HUES64 (cell line): ENCODE data around the gene FOXR1.

Experiments
- H3K27ac ChIP-seq: 2 replicates; pipeline ENCODE4 v1.7.0; 2013; ENCODE audit warnings: low read depth, low read length, inconsistent platforms
- H3K27me3 ChIP-seq: 2 replicates; pipeline ENCODE4 v1.6.1; 2013; ENCODE audit warnings: mild to moderate bottlenecking, low read length; ENCODE audit not compliant: insufficient read depth
- H3K36me3 ChIP-seq: 2 replicates; pipeline ENCODE4 v1.6.1; 2013; ENCODE audit warnings: mild to moderate bottlenecking, low read length; ENCODE audit not compliant: insufficient read depth
- H3K4me1 ChIP-seq: 2 replicates; pipeline ENCODE4 v1.6.1; 2013; ENCODE audit warnings: mild to moderate bottlenecking, low read length, moderate library complexity; ENCODE audit not compliant: insufficient read depth
- H3K4me3 ChIP-seq: 2 replicates; pipeline ENCODE4 v1.5.1; 2013; ENCODE audit warnings: mild to moderate bottlenecking, low read length, moderate library complexity
- H3K9ac ChIP-seq: 2 replicates; pipeline ENCODE4 v1.6.1; 2013; ENCODE audit warnings: mild to moderate bottlenecking, low read depth, low read length
- H3K9me3 ChIP-seq: 2 replicates; pipeline ENCODE4 v1.6.1; 2013; ENCODE audit warnings: low read depth, low read length; ENCODE audit not compliant: insufficient read depth
- WGBS: fragments of 150-250, 120-280 bp; methylation state at CpG from one replicate; pipeline ENCODE4 v1.1.7; 2013; ENCODE audit warnings: missing lambda C conversion rate; 5-methylcytosine and 5-hydroxymethylcytosine counted together

Gene FOXR1

DNA sequence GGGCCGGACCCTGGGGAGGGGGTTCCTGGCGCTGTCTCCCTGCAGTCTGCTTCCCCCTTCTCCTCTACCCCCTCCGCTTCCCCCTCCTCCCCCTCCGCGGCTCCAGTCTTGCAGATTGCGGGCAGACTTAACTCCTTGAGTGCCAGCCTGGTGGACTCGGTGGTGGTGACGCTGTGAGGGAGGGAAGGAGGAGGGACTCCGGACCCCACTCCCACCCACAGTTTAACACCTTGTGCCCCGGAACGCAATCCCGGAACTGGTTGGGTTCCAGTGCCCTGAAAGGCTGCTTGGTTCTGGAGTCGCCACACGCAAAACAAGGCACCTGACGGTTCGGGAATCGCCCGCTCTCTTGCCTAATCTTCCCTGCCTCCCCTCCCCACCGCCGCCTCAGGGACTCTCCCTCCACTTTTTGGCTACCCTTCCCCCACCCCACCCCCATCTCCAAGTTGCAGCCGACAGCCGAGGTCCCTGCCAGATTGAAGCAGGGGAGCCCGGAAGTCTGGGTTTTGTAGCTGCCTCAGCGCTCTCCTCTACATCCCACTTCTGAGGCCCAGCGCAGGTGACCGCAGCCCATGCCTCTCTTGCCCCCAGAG, 42.0 kb upstream of the FOXR1 start:
- Histone ChIP-seq H3K4me1 (peaks cover 17% of the 10 kb centered on the region), H3K27ac (peak overlapping the region; percentile 87), H3K9ac (peak overlapping the region; percentile 63), H3K27me3 (peaks cover 7% of the 10 kb centered on the region), H3K4me3 (peak overlapping the region; percentile 87), H3K9me3 (no peaks in the 10 kb centered on the region), H3K36me3 (no peaks in the 10 kb centered on the region)
- WGBS = 0% methylated on average over 15 of the region's 26 CpGs

DNA sequence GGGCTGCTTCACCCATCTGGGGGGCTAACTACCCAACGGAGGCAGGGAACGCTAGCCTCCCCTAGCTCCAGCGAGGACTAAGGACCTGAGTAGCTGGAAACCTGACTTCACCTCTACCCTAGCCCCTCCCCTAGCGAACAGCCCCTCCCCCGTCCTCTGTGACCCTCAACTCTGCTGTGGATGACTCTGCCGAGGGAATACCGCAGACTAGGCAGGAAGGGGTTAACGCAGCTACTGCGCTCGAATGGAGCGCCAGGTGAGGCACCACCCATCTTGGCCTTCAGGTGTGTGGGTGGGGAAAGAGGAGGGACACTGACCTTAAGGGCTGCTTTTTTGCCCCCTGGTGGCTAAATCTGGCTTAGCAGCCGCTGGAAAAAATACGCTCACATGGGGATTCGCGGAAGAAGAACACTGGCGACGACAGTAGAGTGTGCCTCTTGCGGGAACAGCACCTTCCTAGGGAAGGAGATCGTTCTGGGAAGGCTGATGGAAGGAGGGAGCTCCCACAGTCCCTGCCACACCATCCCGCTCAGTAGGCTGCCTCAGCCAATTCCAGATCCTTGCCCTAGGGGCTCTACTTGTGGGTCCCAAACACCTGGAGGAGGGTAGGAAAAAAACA, 41.4 kb upstream of the FOXR1 start:
- H3K9ac ChIP-seq = peak overlapping the region; percentile 63
- WGBS = 1% methylated on average over 19 of the region's 20 CpGs
- H3K36me3 ChIP-seq = no peaks in the 10 kb centered on the region
- H3K9me3 ChIP-seq = no peaks in the 10 kb centered on the region
- H3K27ac ChIP-seq = peak overlapping the region; percentile 87
- peak overlapping the region; percentile 87 for H3K4me3 ChIP-seq
- peaks cover 7% of the 10 kb centered on the region for H3K27me3 ChIP-seq
- H3K4me1 ChIP-seq = peaks cover 17% of the 10 kb centered on the region

DNA sequence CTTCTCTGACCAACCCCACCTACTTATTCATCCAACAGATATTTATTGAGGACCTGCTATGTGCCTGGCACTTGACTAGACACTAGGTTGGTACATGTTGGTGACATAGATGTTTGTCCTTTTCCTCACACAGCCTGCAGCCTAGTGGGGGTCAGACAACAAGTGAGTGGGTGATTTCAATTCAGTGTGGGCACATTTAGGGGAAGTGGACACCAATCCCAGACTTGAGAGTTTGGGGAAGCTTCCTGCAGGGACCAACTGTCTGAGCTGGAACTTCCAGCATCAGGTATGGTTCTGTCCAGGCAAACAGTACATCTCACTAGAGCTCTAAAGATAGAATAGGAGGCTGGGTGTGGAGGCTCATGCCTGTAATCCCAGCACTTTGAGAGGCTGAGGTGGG, 40.0 kb upstream of the FOXR1 start:
- Histone ChIP-seq H3K27ac (no peak overlapping the region), H3K4me1 (peaks cover 14% of the 10 kb centered on the region), H3K4me3 (no peak overlapping the region), H3K36me3 (no peaks in the 10 kb centered on the region), H3K9ac (no peak overlapping the region), H3K9me3 (no peaks in the 10 kb centered on the region), H3K27me3 (peaks cover 7% of the 10 kb centered on the region)

DNA sequence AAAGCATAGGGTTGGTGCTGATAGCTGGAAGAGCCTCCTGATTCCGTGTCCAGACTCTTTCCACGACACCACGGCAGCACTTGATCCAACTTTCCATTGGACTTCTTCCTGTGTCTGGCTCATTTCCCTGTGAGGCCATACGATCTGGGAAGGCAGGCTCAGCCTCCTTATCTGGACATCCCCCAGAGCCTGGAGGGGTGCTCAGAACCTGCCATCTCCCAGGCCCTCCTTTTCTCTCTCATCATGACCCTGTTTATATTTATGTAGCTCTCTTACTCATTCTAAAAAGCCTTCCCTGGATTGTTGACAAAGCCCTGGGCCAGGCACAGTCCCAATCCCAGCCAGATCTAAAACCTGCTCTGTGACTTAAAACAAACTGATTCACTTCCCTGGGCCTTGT, 38.1 kb upstream of the FOXR1 start:
- Histone ChIP-seq H3K9ac (no peak overlapping the region), H3K9me3 (no peaks in the 10 kb centered on the region), H3K4me3 (no peak overlapping the region), H3K4me1 (peaks cover 8% of the 10 kb centered on the region), H3K36me3 (no peaks in the 10 kb centered on the region), H3K27ac (no peak overlapping the region), H3K27me3 (peaks cover 7% of the 10 kb centered on the region)
- WGBS = 86% methylated on average over 4 of the region's 4 CpGs

DNA sequence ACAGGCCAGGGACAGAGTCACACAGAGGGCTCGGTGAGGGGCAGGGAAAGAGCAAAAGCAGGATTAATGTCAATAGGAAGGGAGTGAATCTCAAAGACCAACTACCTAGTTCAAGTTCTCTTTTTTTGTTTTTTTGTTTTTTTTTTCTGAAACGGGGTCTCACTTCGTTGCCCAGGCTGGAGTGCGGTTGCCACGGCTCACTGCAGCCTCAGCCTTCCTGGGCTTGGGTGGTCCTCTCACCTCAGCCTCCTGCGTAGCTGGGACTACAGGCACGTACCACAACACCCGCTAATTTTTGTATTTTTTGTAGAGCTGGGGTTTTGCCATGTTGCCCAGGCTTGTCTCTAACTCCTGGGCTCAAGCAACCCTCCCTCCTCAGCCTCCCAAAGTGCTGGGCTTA, 36.2 kb upstream of the FOXR1 start:
- H3K9ac ChIP-seq = no peak overlapping the region
- 96% methylated on average over 8 of the region's 8 CpGs for WGBS
- no peaks in the 10 kb centered on the region for H3K9me3 ChIP-seq
- peaks cover 7% of the 10 kb centered on the region for H3K4me1 ChIP-seq
- H3K4me3 ChIP-seq = no peak overlapping the region
- H3K36me3 ChIP-seq = no peaks in the 10 kb centered on the region
- peaks cover 7% of the 10 kb centered on the region for H3K27me3 ChIP-seq
- no peak overlapping the region for H3K27ac ChIP-seq

DNA sequence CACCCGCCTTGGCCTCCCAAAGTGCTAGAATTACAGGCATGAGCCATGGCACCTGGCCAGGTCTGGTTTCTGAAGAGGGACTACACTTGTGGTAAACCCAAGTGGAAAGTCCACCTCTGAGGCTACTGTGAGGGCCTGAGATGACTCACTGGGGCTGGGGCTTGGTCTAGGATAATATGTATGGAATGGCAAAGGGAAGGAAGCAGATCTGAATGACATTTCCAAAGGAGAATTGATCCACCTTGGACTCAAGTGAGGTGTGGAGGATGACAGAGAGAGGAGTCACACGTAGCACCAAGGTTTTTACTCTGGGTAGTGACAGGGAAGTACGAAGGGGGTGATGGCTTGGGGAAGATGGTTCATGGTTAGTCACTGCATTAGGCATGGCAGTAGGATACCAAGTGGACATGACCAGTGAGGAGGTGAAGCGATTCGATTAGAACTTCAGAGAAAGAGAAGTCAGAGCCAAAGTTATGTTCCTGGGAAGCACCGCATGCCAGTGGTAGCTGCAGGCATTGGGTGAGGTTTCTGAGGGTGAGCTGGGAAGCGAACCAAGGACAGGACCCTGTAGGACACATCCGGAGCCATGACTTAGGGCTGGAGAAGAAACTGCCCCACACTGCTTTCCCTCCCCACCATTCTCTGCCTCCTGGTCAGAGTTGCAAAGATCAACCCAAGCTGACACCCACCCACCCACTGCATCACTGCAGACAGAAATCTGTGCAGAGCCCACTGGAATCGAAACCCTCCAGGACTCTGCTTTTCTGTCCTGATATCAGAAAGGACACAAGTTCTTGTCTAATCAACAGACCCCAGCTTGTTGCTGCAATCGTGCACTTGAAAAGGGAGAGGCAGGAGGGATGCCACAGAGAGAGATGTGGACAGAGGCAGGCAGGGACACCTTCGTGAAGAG, 32.8 kb upstream of the FOXR1 start:
- H3K36me3 ChIP-seq = no peaks in the 10 kb centered on the region
- no peak overlapping the region for H3K27ac ChIP-seq
- WGBS = 83% methylated on average over 11 of the region's 11 CpGs
- H3K9ac ChIP-seq = no peak overlapping the region
- no peaks in the 10 kb centered on the region for H3K9me3 ChIP-seq
- H3K27me3 ChIP-seq = no peaks in the 10 kb centered on the region; the same call in 1 of the 2 replicates
- no peak overlapping the region for H3K4me3 ChIP-seq
- H3K4me1 ChIP-seq = no peaks in the 10 kb centered on the region

DNA sequence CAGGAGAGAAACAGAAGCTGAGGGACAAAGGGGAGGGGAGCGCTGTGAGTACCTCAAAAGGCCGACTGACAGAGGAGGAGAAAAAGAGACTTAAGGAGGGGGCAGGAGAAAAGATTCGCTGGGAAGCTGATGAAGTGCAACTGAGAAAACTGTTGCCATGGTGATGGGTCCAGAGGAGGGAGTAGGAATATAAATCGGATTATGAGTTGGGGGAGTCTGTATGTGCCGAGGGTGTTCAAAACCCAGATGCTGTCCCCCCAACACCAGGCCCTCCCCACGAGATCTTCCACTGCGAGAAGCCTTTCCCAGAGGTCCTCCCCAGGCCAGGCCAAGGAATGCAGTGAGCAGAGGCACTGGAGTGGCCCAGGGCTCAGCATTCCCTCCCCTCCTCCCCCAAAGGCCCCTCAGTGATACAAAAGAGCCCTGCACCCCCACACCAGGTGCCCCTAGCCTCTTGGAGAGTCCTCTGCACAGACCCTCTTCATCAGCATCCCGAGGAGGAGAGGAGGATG, 32.1 kb upstream of the FOXR1 start:
- no peaks in the 10 kb centered on the region for H3K4me1 ChIP-seq
- no peaks in the 10 kb centered on the region; the same call in 1 of the 2 replicates for H3K27me3 ChIP-seq
- WGBS = 66% methylated on average over 8 of the region's 8 CpGs
- H3K9ac ChIP-seq = no peak overlapping the region
- H3K36me3 ChIP-seq = no peaks in the 10 kb centered on the region
- no peaks in the 10 kb centered on the region for H3K9me3 ChIP-seq
- no peak overlapping the region for H3K4me3 ChIP-seq
- no peak overlapping the region for H3K27ac ChIP-seq

DNA sequence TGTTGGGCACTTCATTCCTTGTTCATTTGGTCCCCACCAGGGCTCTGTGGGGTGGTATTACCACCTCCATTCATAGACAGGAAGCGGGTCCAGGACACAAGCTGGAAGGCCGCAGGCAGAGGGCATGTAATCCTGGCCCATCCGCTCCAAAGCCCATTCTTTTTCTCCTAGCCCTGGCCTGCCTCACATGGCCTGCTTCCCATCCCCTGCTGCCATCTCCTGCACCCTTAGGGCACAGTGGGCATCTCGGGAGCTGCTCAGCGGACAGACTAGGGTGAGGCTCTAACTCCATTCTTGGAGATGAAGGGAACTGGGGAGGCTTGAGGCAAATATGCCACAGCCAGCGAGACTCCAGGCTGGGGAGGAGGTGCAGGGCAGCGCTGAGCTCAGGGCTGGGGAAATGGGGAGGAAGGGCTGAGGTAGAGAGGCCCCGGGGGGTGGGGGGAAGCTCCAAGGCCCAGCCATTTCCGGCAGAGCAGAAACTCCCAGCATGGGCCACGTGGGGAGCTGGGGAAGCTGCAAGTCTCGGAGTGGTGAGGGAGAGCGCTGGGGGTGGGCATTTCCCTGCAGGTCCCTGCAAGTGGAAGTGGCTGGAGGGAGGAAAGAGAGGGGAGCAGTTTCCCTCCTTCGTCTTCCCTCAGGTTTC, 31.5 kb upstream of the FOXR1 start:
- no peaks in the 10 kb centered on the region; the same call in 1 of the 2 replicates for H3K27me3 ChIP-seq
- H3K27ac ChIP-seq = no peak overlapping the region
- H3K4me1 ChIP-seq = no peaks in the 10 kb centered on the region
- no peak overlapping the region for H3K9ac ChIP-seq
- H3K4me3 ChIP-seq = no peak overlapping the region
- 40% methylated on average over 13 of the region's 13 CpGs for WGBS
- no peaks in the 10 kb centered on the region for H3K36me3 ChIP-seq
- H3K9me3 ChIP-seq = no peaks in the 10 kb centered on the region

DNA sequence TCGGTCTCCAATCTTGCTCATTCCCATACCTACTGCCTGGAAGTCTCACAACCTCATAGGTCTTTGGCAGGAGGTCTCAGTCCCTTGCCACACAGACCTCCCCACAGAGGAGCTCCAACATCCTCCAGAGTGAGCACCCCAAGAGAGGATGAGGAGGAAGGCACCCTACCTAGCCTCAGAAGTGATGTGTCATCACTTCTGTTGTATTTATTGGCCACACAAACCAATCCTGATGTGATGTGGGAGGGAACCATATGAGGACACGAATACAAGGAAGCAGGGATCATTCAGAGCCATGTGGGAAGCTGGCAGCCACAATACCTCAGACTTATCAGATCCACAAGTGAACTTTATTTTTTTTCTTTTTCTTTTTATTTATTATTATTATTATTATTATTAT, 24.5 kb upstream of the FOXR1 start:
- no peaks in the 10 kb centered on the region for H3K4me1 ChIP-seq
- H3K27me3 ChIP-seq = no peaks in the 10 kb centered on the region
- no peak overlapping the region for H3K4me3 ChIP-seq
- H3K27ac ChIP-seq = no peak overlapping the region
- no peak overlapping the region for H3K9ac ChIP-seq
- no peaks in the 10 kb centered on the region for H3K36me3 ChIP-seq
- no peaks in the 10 kb centered on the region for H3K9me3 ChIP-seq
- 100% methylated on average over 1 of the region's 2 CpGs for WGBS

DNA sequence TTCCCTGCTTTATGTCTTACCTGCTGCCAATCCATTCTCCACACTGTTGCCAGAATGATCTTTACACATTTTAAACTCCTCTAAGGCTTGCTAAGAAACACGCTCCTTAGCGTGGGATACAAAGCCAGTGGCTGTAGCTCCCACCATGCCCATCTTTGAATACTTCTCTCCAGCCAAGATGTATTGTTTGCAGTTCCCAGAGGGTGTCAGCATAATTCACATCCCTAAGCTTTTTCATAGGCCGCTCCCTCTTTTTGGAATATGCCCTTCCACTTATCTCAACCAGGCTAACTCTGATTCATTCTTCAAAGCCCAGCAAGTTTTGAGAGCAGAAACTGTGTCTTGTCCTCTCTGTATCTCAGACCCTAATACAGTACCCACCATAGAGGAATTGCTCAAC, 23.6 kb upstream of the FOXR1 start:
- Histone ChIP-seq H3K4me3 (no peak overlapping the region), H3K27me3 (no peaks in the 10 kb centered on the region), H3K9ac (no peak overlapping the region), H3K36me3 (no peaks in the 10 kb centered on the region), H3K9me3 (no peaks in the 10 kb centered on the region), H3K27ac (no peak overlapping the region), H3K4me1 (no peaks in the 10 kb centered on the region)
- 76% methylated on average over 3 of the region's 3 CpGs for WGBS

DNA sequence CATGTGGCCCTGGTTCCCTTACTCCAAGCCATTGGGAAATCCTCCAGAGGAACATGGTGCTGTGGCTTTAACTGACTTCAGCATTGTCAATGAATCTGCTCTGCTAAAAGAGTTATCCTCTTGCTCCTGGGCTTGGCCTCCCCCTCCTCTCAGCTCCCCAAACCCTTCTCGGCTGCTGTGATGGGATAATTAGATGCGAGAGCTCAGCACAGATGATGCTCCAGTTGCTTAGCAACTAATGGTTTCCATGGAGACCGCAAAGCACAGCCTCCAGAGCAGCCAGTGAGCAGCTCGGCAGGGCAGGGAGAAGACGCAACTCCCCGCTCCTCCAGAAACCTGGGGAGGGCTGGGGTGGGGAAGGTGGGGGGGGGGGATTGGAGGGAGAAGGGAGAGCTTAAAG, 18.3 kb upstream of the FOXR1 start:
- Histone ChIP-seq H3K9ac (no peak overlapping the region), H3K4me1 (no peaks in the 10 kb centered on the region), H3K27me3 (peaks cover 5% of the 10 kb centered on the region), H3K4me3 (no peak overlapping the region), H3K36me3 (no peaks in the 10 kb centered on the region), H3K9me3 (no peaks in the 10 kb centered on the region), H3K27ac (no peak overlapping the region)
- 25% methylated on average over 5 of the region's 6 CpGs for WGBS
